SU-DHL-6 (cell line): ENCODE data around the gene TEAD3.

Experiments used
- EZH2phosphoT487 ChIP-seq: fragments of 200-600 bp; sonication (generic), shearing (Covaris generic); conservative IDR thresholded peaks from 2 replicates; pipeline ENCODE4 v1.6.1; 2018; ENCODE audit warnings: mild to moderate bottlenecking, antibody characterized with exemption, low read length, moderate library complexity, mixed read lengths
- TF ChIP-seq, protein P1 (sequence below): fragments of 200-600 bp; sonication (generic); IDR thresholded peaks from one replicate; pipeline ENCODE4 v1.5.1; 2017; ENCODE audit warnings: antibody characterized with exemption, mild to moderate bottlenecking, low read length, moderate library complexity; ENCODE audit not compliant: insufficient read depth, poor library complexity, severe bottlenecking

DNA sequence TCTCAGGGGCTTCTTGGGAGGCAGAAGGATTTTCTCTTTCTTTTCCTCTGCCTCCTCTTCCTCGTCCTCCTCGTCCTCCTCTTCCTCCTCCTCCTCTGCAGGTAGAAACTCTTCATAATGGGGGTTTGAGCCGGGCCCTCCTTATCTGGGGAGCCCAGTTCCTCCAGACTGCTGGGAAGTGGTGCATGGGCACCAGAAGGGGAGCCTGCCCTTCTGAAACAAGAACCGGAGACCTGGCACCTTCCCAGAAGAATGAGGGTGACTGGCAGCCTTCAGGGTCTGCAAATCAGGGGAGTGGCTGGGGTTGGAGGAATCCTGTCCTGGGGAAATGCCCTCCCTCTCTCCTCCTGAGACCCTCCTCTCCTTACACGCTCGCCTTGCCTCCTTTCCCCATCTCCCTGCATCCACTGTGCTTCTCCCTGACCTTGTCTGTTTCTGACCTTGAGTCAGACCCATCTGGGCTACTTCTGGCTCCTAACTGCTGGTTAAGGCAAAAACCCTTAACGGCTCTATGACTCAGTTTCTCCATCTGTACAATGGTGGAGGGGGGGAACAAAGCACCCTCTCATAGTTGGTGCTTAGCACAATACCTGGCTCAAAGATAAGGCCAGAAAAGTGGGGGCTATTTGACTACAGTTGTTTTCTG, 14.2 kb upstream of the TEAD3 start:
- TF ChIP-seq, protein P1, sequence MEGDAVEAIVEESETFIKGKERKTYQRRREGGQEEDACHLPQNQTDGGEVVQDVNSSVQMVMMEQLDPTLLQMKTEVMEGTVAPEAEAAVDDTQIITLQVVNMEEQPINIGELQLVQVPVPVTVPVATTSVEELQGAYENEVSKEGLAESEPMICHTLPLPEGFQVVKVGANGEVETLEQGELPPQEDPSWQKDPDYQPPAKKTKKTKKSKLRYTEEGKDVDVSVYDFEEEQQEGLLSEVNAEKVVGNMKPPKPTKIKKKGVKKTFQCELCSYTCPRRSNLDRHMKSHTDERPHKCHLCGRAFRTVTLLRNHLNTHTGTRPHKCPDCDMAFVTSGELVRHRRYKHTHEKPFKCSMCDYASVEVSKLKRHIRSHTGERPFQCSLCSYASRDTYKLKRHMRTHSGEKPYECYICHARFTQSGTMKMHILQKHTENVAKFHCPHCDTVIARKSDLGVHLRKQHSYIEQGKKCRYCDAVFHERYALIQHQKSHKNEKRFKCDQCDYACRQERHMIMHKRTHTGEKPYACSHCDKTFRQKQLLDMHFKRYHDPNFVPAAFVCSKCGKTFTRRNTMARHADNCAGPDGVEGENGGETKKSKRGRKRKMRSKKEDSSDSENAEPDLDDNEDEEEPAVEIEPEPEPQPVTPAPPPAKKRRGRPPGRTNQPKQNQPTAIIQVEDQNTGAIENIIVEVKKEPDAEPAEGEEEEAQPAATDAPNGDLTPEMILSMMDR, result no peak
- no peak for TF ChIP-seq EZH2phosphoT487
